ENCODE measurements around the gene CLHC1. TPM values are rescaled to one million over a fixed set of nuclear protein-coding genes. Genes with fewer than 3 reads are reported as not detected.
"Not testable (repeated sequence)": the region's sequence is repeated elsewhere in the genome, so short reads cannot be mapped to it uniquely, and the experiment has no call there.

CLHC1 gene
- total RNA-seq, 2 experiments from 2014 or later: 7.5 to 8.3 TPM

- H3K4me3 Mint-ChIP-seq: no peak overlapping the region
- ChIA-PET CTCF (interaction anchor here (1.7 kb wide), 1 partner anchor 27 kb away, joined by 4 read pairs; no protein-coding TSS in a partner anchor), POLR2A (interaction anchor here (0.7 kb wide), 1 partner anchor 92 kb away, joined by 3 read pairs; no protein-coding TSS in a partner anchor)
- peaks cover 2% of the 10 kb centered on the region for H3K9me3 Mint-ChIP-seq
- no peak for DNase-seq
- H3K36me3 Mint-ChIP-seq (ENCODE audit: low read depth): no peaks in the 10 kb centered on the region
- peaks cover 8% of the 10 kb centered on the region for H3K4me1 Mint-ChIP-seq
- H3K27ac Mint-ChIP-seq: no peak overlapping the region
- no peaks in the 10 kb centered on the region for H3K27me3 Mint-ChIP-seq
Measured at GRCh38 chr2:55140316-55141219, 91.5 kb downstream of the CLHC1 start.

GRCh38 chr2:55139305-55139704, 92.8 kb downstream of the CLHC1 start:
- Mint-ChIP-seq H3K9me3 (peaks cover 2% of the 10 kb centered on the region), H3K4me1 (peaks cover 14% of the 10 kb centered on the region), H3K27ac (no peak overlapping the region), H3K36me3 (ENCODE audit: low read depth) (no peaks in the 10 kb centered on the region), H3K27me3 (no peaks in the 10 kb centered on the region), H3K4me3 (no peak overlapping the region)
- POLR2A ChIA-PET: no interaction called here
- CTCF ChIA-PET: no interaction called here
- DNase-seq: no peak

- H3K27me3 Mint-ChIP-seq: no peaks in the 10 kb centered on the region
- H3K36me3 Mint-ChIP-seq (ENCODE audit: low read depth): no peaks in the 10 kb centered on the region
- H3K9me3 Mint-ChIP-seq: peaks cover 2% of the 10 kb centered on the region
- no peak for DNase-seq
- no peak overlapping the region for H3K4me3 Mint-ChIP-seq
- H3K4me1 Mint-ChIP-seq: peaks cover 19% of the 10 kb centered on the region
- H3K27ac Mint-ChIP-seq: no peak overlapping the region
- POLR2A ChIA-PET: no interaction called here
- CTCF ChIA-PET: no interaction called here
Measured at GRCh38 chr2:55138882-55139229, 93.2 kb downstream of the CLHC1 start.

GRCh38 chr2:55138014-55138881, 93.8 kb downstream of the CLHC1 start:
- Mint-ChIP-seq H3K27ac (no peak overlapping the region), H3K36me3 (ENCODE audit: low read depth) (no peaks in the 10 kb centered on the region), H3K9me3 (peaks cover 2% of the 10 kb centered on the region), H3K27me3 (no peaks in the 10 kb centered on the region), H3K4me1 (peaks cover 25% of the 10 kb centered on the region), H3K4me3 (no peak overlapping the region)
- ChIA-PET CTCF (no interaction called here), POLR2A (interaction anchor here (0.9 kb wide), 1 partner anchor 87 kb away, joined by 3 read pairs; the partner anchor contains the start of gene RTN4)
- DNase-seq: no peak

- no peaks in the 10 kb centered on the region for H3K27me3 Mint-ChIP-seq
- ChIA-PET CTCF (interaction anchor here (1.1 kb wide), 1 partner anchor 126 kb away, joined by 4 read pairs; no protein-coding TSS in a partner anchor), POLR2A (interaction anchor here (0.9 kb wide), 1 partner anchor 86 kb away, joined by 3 read pairs; the partner anchor contains the start of gene RTN4)
- peaks cover 25% of the 10 kb centered on the region for H3K4me1 Mint-ChIP-seq
- DNase-seq: no peak
- H3K4me3 Mint-ChIP-seq: no peak overlapping the region
- H3K27ac Mint-ChIP-seq: peak overlapping the region; percentile 7
- H3K36me3 Mint-ChIP-seq (ENCODE audit: low read depth): no peaks in the 10 kb centered on the region
- no peaks in the 10 kb centered on the region for H3K9me3 Mint-ChIP-seq
Measured at GRCh38 chr2:55137024-55137958, 94.8 kb downstream of the CLHC1 start.

- no peaks in the 10 kb centered on the region for H3K9me3 Mint-ChIP-seq
- no peak overlapping the region for H3K27ac Mint-ChIP-seq
- no peaks in the 10 kb centered on the region for H3K36me3 Mint-ChIP-seq (ENCODE audit: low read depth)
- POLR2A ChIA-PET: interaction anchor here (1.0 kb wide), 1 partner anchor 86 kb away, joined by 3 read pairs; the partner anchor contains the start of gene RTN4
- CTCF ChIA-PET: no interaction called here
- H3K27me3 Mint-ChIP-seq: no peaks in the 10 kb centered on the region
- H3K4me1 Mint-ChIP-seq: peaks cover 21% of the 10 kb centered on the region
- DNase-seq: no peak
- H3K4me3 Mint-ChIP-seq: no peak overlapping the region
Measured at GRCh38 chr2:55136138-55136541, 96.0 kb downstream of the CLHC1 start.

- no peaks in the 10 kb centered on the region for H3K27me3 Mint-ChIP-seq
- CTCF ChIA-PET: no interaction called here
- peak overlapping the region; percentile 28 for H3K27ac Mint-ChIP-seq
- H3K9me3 Mint-ChIP-seq: no peaks in the 10 kb centered on the region
- no peaks in the 10 kb centered on the region for H3K36me3 Mint-ChIP-seq (ENCODE audit: low read depth)
- no peak for DNase-seq
- no peak overlapping the region for H3K4me3 Mint-ChIP-seq
- H3K4me1 Mint-ChIP-seq: peaks cover 21% of the 10 kb centered on the region
- POLR2A ChIA-PET: interaction anchor here (1.0 kb wide), 1 partner anchor 85 kb away, joined by 3 read pairs; the partner anchor contains the start of gene RTN4
Measured at GRCh38 chr2:55135491-55135890, 96.6 kb downstream of the CLHC1 start.

- H3K27me3 Mint-ChIP-seq: no peaks in the 10 kb centered on the region
- H3K27ac Mint-ChIP-seq: peak overlapping the region; percentile 92
- no peaks in the 10 kb centered on the region for H3K36me3 Mint-ChIP-seq (ENCODE audit: low read depth)
- ChIA-PET POLR2A (interaction anchor here (0.7 to 4.8 kb wide), 7 partner anchors 22 to 412 kb away, joined by 3 to 40 read pairs (median 3); partner anchors contain the start of genes CFAP36 and RTN4), CTCF (interaction anchor here (1.3 to 1.6 kb wide), 3 partner anchors 84 to 124 kb away, joined by 3 to 5 read pairs (median 5); partner anchors contain the start of gene RTN4)
- peaks cover 21% of the 10 kb centered on the region for H3K4me1 Mint-ChIP-seq
- DNase-seq: no peak
- H3K9me3 Mint-ChIP-seq: no peaks in the 10 kb centered on the region
- H3K4me3 Mint-ChIP-seq: peak overlapping the region; percentile 75
Measured at GRCh38 chr2:55134316-55134706, 97.8 kb downstream of the CLHC1 start.

GRCh38 chr2:55133467-55134315, 98.4 kb downstream of the CLHC1 start:
- H3K4me3 Mint-ChIP-seq: peak overlapping the region; percentile 75
- no peaks in the 10 kb centered on the region for H3K36me3 Mint-ChIP-seq (ENCODE audit: low read depth)
- CTCF ChIA-PET: interaction anchor here (1.0 to 1.6 kb wide), 4 partner anchors 83 to 123 kb away, joined by 3 to 5 read pairs (median 4); partner anchors contain the start of gene RTN4
- POLR2A ChIA-PET: interaction anchor here (0.7 to 4.8 kb wide), 7 partner anchors 21 to 411 kb away, joined by 3 to 40 read pairs (median 3); partner anchors contain the start of genes CFAP36 and RTN4
- peak; percentile 68 for DNase-seq
- no peaks in the 10 kb centered on the region for H3K9me3 Mint-ChIP-seq
- H3K27ac Mint-ChIP-seq: peak overlapping the region; percentile 92
- no peaks in the 10 kb centered on the region for H3K27me3 Mint-ChIP-seq
- peaks cover 21% of the 10 kb centered on the region for H3K4me1 Mint-ChIP-seq

- H3K9me3 Mint-ChIP-seq: no peaks in the 10 kb centered on the region
- ChIA-PET POLR2A (interaction anchor here (4.8 kb wide), 1 partner anchor 81 kb away, joined by 40 read pairs; the partner anchor contains the start of gene RTN4), CTCF (no interaction called here)
- no peaks in the 10 kb centered on the region for H3K27me3 Mint-ChIP-seq
- H3K4me1 Mint-ChIP-seq: peaks cover 21% of the 10 kb centered on the region
- H3K4me3 Mint-ChIP-seq: no peak overlapping the region
- no peak for DNase-seq
- no peak overlapping the region for H3K27ac Mint-ChIP-seq
- no peaks in the 10 kb centered on the region for H3K36me3 Mint-ChIP-seq (ENCODE audit: low read depth)
Measured at GRCh38 chr2:55130849-55131248, 101.2 kb downstream of the CLHC1 start.

- H3K4me1 Mint-ChIP-seq, H3K27me3 Mint-ChIP-seq, H3K4me3 Mint-ChIP-seq: not testable (repeated sequence)
Measured at GRCh38 chr2:55126643-55127042, 105.5 kb downstream of the CLHC1 start.

More at GRCh38 chr2:55126643-55127042, 105.5 kb downstream of the CLHC1 start:
- H3K36me3 Mint-ChIP-seq (ENCODE audit: low read depth); CTCF ChIA-PET; H3K9me3 Mint-ChIP-seq; POLR2A ChIA-PET; H3K27ac Mint-ChIP-seq; DNase-seq: not testable (repeated sequence)

All from activated CD4-positive, alpha-beta memory T cell treated with anti-CD3 and anti-CD28 coated beads, Interleukin-2, amount 10 ng/mL, durations not matched to agents 7 days and 5 days (primary cell).